SU-DHL-6 (cell line): ENCODE measurements around the gene KRTCAP2.

Experiments
- CTCF ChIP-seq: fragments of 200-600 bp; sonication (generic); IDR thresholded peaks from one replicate; pipeline ENCODE4 v1.5.1; 2017; ENCODE audit warnings: antibody characterized with exemption, mild to moderate bottlenecking, low read length, moderate library complexity; ENCODE audit not compliant: insufficient read depth, poor library complexity, severe bottlenecking
- EZH2phosphoT487 ChIP-seq: fragments of 200-600 bp; sonication (generic), shearing (Covaris generic); conservative IDR thresholded peaks from 2 replicates; pipeline ENCODE4 v1.6.1; 2018; ENCODE audit warnings: mild to moderate bottlenecking, antibody characterized with exemption, low read length, moderate library complexity, mixed read lengths

GRCh38 chr1:155195201-155196102, 22.3 kb upstream of the KRTCAP2 start:
- TF ChIP-seq CTCF (no peak), EZH2phosphoT487 (no peak)
